GM20000 (cell line): ENCODE results near the gene SLC36A2.
"Not testable (repeated sequence)": the region's sequence is repeated elsewhere in the genome, so short reads cannot be mapped to it uniquely, and the experiment has no call there.

ENCODE experiments used
- DNase-seq: peaks from one replicate; pipeline ENCODE4 v3.0.0; 2012; ENCODE audit warnings: low spot score
- TF ChIP-seq, protein P1 (sequence below): IDR thresholded peaks from 2 replicates; pipeline ENCODE4 v1.5.1; 2012; ENCODE audit warnings: mild to moderate bottlenecking, control low read depth; ENCODE audit errors: extremely low read depth, missing control alignments

Gene SLC36A2

DNA sequence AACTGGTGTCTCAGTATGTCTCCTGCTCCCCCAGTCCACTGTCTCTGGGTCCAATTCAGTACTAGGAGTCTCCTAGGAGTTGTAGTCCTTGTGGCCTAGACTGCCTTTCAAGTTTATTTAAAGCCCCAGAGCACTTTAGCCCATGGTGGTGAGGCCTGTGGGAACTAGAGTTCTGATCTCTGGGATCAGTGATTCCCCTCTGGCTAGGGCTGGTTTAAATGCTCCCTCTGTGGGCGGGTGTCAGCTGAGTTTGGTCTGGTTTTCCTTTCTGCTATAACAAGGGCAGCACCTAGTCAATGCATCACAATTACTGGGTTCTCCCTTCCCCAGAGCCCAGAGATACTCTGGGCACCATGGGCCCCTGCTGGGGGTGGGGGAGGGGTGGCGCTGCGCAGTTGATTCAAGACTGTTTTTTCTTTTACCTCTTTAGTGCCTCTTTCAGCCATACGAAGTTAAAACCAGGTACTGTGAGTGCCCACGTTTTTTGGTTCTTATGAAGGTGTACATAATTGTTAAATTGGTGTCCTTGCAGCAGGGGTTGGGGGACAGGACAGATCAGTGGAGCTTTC is 34.5 kb downstream of the SLC36A2 start:
- no peak for DNase-seq
- TF ChIP-seq, protein P1, sequence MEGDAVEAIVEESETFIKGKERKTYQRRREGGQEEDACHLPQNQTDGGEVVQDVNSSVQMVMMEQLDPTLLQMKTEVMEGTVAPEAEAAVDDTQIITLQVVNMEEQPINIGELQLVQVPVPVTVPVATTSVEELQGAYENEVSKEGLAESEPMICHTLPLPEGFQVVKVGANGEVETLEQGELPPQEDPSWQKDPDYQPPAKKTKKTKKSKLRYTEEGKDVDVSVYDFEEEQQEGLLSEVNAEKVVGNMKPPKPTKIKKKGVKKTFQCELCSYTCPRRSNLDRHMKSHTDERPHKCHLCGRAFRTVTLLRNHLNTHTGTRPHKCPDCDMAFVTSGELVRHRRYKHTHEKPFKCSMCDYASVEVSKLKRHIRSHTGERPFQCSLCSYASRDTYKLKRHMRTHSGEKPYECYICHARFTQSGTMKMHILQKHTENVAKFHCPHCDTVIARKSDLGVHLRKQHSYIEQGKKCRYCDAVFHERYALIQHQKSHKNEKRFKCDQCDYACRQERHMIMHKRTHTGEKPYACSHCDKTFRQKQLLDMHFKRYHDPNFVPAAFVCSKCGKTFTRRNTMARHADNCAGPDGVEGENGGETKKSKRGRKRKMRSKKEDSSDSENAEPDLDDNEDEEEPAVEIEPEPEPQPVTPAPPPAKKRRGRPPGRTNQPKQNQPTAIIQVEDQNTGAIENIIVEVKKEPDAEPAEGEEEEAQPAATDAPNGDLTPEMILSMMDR, result no peak

DNA sequence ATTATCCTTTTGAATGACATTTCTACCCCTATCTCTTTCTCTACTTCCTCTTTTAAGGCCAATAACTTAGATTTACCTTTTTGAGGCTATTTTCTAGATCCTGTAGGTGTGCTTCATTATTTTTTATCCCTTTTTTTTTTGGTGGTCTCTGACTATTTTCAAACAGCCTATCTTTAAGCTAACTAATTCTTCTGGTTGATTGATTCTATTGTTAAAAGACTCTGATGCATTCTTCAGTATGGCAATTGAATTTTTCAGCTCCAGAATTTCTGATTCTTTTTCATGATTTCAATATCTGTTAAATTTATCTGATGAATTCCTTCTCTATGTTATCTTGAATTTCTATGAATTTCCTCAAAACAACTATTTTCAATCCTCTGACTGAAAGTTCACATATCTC is 36.4 kb downstream of the SLC36A2 start:
- TF ChIP-seq, protein P1, result no peak
- DNase-seq, result no peak

DNA sequence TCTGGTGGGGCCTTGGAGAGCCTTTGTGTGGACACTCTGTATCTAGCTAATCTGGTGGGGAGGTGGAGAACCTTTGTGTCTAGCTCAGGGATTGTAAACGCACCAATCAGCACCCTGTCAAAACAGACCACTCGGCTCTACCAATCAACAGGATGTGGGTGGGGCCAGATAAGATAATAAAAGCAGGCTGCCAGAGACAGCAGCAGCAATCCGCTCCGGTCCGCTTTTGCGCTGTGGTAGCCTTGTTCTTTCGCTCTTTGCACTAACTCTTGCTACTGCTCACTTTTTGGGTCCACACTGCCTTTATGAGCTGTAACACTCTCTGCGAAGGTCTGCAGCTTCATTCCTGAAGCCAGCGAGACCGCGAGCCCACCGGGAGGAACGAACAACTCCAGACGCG is 37.5 kb downstream of the SLC36A2 start:
- not testable (repeated sequence) for DNase-seq

DNA sequence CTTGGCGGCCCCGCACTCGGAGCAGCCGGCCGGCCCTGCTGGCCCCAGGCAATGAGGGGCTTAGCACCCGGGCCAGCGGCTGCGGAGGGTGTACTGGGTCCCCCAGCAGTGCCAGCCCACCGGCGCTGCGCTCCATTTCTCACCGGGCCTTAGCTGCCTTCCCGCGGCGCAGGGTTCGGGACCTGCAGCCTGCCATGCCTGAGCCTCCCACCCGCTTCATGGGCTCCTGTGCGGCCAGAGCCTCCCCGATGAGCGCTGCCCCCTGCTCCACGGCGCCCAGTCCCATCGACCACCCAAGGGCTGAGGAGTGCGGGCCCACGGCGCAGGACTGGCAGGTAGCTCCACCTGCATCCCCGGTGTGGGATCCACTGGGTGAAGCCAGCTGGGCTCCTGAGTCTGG is 38.1 kb downstream of the SLC36A2 start:
- not testable (repeated sequence) for DNase-seq

DNA sequence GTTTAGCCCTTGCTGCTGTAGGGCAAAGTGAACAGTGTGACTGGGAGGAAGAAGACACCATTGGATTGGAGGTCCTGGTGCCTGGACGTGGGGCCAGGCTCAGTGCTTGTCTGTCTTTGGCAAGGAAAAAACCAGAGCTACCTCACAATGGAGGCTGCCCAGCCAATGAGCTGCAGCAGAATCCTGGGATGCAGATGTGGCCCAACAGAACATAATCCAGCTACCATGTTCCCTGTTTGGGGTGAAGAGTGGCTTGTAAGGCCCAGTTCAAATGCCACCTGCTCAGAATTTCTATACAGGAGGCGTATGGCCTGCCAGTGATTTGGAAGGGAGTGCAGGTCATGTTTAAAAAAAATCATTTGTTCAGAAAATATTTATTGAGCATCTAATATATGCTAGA is 43.7 kb downstream of the SLC36A2 start, which contains the start of gene SLC36A3:
Gene SLC36A3, minus strand, starts transcription at position 101 of the 400 bp plus-strand sequence. CDS start 412 bp downstream, outside the sequence.
- TF ChIP-seq, protein P1, result no peak
- DNase-seq, result no peak

DNA sequence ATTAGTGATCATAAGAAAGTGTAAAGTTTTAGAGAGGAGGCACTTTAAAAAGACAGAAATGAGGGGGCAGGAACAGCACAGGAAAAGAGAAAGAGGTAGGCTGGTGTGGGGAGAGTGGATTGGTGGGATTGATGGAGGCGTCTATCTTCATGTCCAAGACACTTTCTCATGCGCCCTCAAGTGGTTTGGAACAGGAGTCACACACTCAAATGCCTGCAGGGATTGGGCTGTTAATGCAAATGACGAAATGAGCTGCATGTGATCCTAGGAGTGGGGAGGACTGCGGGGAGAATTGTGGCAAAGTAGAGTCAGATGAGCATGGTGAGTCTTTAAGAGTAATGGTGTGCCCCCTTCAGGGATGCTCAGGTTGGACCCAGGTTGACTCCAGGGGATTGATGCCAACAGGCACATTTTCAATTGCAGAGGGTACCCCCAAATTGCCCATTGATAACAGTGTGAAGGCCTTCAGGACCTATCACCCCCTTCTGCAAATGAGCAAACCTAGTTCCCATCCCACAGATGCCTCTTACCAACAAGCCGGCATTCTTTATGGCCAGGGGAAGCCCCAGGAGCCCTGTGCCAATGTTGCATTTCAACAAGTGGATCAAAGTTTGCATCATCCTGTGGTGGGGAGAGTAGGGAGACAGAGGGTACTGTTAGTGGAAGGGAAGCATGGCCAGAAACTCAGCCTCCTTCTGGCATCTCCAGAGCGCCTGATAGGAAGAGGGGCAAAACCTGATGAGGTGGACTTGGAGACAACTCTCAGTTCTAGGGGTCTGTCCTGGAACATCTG is 49.1 kb downstream of the SLC36A2 start:
- DNase-seq, result no peak

DNA sequence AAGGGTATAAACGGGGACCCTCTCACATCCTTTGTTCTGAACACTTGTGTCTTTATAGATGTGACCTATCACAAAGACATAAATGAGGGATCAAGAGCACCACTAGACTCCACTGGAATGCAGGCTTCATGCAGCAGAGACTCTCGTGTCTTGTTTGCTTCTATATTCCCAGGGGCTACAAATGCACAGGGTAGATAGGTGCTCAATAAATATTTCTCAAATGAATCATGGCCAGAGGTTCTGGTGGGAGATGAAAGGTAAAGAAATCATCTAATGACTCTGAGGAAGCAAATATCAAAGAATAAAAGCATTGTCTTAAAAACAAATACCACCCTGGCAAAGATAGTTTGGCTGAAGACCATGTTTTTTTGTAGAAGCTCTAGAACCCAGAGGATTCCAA is 50.4 kb downstream of the SLC36A2 start:
- TF ChIP-seq, protein P1, result no peak

More for the DNA sequence above, 49.1 kb downstream of the SLC36A2 start:
- TF ChIP-seq, protein P1, result no peak

DNA sequence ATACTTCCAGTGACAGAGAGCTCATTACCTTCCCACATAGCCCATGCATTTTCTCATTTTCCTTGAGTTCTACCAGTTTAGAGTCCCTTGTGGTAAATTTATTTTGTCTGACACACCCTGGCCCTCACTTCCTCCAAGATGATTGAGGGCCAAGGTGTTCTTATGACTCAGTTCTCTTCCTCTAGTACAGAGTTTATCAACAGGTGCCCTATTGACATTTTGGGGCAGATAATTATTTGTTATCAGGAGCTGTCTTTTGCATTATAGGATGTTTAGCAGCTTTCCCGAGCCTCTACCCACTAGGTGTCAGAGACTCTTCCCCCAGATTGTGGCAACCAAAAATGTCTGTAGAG is 50.9 kb downstream of the SLC36A2 start:
- no peak for DNase-seq
- TF ChIP-seq, protein P1, result no peak

More for the DNA sequence above, 50.4 kb downstream of the SLC36A2 start:
- DNase-seq, result no peak
